SK-N-SH treated with all-trans-retinoic acid at 6 μM for 48 hours (cell line): ENCODE results near the gene FBXL17.

Experiments
- ARNTL ChIP-seq: fragments of 450-650 bp; formaldehyde crosslinking; IDR thresholded peaks from 2 replicates; pipeline ENCODE4 v1.5.0; 2020; ENCODE audit warnings: low read depth, mild to moderate bottlenecking, moderate library complexity, borderline replicate concordance
- BACH2 ChIP-seq: fragments of 250-450 bp; sonication (Bioruptor Pico); IDR thresholded peaks from 2 replicates; pipeline ENCODE4 v1.9.0; 2021; ENCODE audit warnings: mild to moderate bottlenecking, borderline replicate concordance
- ESRRG ChIP-seq: fragments of 250-450 bp; sonication (Bioruptor Pico); IDR thresholded peaks from 2 replicates; pipeline ENCODE4 v1.6.1; 2021; ENCODE audit warnings: mild to moderate bottlenecking
- ISL1 ChIP-seq: fragments of 250-450 bp; sonication (Bioruptor Pico); IDR thresholded peaks from 2 replicates; pipeline ENCODE4 v2.1.2; 2022; ENCODE audit warnings: mild to moderate bottlenecking, moderate library complexity
- RARB ChIP-seq: fragments of 250-450 bp; sonication (Bioruptor Pico); IDR thresholded peaks from 2 replicates; pipeline ENCODE4 v1.8.0; 2021; ENCODE audit warnings: mild to moderate bottlenecking, moderate library complexity
- TOX ChIP-seq: fragments of 250-450 bp; sonication (Bioruptor Pico); IDR thresholded peaks from 2 replicates; pipeline ENCODE4 v1.8.0; 2021; ENCODE audit warnings: mild to moderate bottlenecking, moderate library complexity, borderline replicate concordance
- ZC3H10 ChIP-seq: fragments of 250-450 bp; sonication (Bioruptor Pico); IDR thresholded peaks from 2 replicates; pipeline ENCODE4 v1.5.1; 2021; ENCODE audit warnings: mild to moderate bottlenecking, moderate library complexity
- ZFP30 ChIP-seq: fragments of 450-650 bp; formaldehyde crosslinking; IDR thresholded peaks from 2 replicates; pipeline ENCODE4 v1.5.0; 2022; ENCODE audit warnings: mild to moderate bottlenecking, moderate library complexity
- ZNF70 ChIP-seq: fragments of 450-650 bp; formaldehyde crosslinking; IDR thresholded peaks from 2 replicates; pipeline ENCODE4 v1.5.0; 2020; ENCODE audit warnings: mild to moderate bottlenecking, moderate library complexity
- ZNF8 ChIP-seq: fragments of 450-650 bp; formaldehyde crosslinking; IDR thresholded peaks from 2 replicates; pipeline ENCODE4 v1.5.0; 2020; ENCODE audit warnings: mild to moderate bottlenecking, moderate library complexity
- TF ChIP-seq, protein P1 (sequence below): fragments of 250-450 bp; sonication (Bioruptor Pico); IDR thresholded peaks from 2 replicates; pipeline ENCODE4 v1.8.0; 2021; ENCODE audit warnings: low read depth, mild to moderate bottlenecking, moderate library complexity, borderline replicate concordance
- TF ChIP-seq, protein P2 (sequence below): fragments of 250-450 bp; sonication (Bioruptor Pico); IDR thresholded peaks from 2 replicates; pipeline ENCODE4 v1.8.0; 2020; ENCODE audit warnings: mild to moderate bottlenecking, moderate library complexity, borderline replicate concordance

DNA sequence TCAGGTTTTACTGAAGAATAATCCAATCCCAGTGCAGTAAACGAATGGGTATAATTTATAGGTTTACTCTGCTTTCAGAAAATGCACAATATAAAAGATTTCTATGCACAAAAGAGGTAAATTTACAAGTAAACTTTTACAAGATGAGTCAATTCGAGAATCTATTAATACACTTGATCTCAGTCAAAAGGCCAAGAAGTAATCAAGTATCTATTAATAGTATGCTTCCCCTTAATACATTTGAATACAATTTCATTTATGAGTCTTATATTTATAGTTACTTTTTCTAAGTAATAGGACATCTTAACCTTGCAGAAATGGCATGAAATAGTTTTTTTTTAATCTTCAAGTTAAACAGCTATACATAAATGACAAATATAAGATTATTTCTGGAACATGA lies 355.9 kb downstream of the FBXL17 start:
- TF ChIP-seq ZNF8 (CRISPR knock-in tag): no peak
- TF ChIP-seq ISL1: no peak
- TF ChIP-seq, protein P1, sequence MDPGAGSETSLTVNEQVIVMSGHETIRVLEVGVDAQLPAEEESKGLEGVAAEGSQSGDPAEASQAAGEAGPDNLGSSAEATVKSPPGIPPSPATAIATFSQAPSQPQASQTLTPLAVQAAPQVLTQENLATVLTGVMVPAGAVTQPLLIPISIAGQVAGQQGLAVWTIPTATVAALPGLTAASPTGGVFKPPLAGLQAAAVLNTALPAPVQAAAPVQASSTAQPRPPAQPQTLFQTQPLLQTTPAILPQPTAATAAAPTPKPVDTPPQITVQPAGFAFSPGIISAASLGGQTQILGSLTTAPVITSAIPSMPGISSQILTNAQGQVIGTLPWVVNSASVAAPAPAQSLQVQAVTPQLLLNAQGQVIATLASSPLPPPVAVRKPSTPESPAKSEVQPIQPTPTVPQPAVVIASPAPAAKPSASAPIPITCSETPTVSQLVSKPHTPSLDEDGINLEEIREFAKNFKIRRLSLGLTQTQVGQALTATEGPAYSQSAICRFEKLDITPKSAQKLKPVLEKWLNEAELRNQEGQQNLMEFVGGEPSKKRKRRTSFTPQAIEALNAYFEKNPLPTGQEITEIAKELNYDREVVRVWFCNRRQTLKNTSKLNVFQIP (CRISPR knock-in tag): no peak
- TF ChIP-seq BACH2: no peak
- TF ChIP-seq, protein P2, sequence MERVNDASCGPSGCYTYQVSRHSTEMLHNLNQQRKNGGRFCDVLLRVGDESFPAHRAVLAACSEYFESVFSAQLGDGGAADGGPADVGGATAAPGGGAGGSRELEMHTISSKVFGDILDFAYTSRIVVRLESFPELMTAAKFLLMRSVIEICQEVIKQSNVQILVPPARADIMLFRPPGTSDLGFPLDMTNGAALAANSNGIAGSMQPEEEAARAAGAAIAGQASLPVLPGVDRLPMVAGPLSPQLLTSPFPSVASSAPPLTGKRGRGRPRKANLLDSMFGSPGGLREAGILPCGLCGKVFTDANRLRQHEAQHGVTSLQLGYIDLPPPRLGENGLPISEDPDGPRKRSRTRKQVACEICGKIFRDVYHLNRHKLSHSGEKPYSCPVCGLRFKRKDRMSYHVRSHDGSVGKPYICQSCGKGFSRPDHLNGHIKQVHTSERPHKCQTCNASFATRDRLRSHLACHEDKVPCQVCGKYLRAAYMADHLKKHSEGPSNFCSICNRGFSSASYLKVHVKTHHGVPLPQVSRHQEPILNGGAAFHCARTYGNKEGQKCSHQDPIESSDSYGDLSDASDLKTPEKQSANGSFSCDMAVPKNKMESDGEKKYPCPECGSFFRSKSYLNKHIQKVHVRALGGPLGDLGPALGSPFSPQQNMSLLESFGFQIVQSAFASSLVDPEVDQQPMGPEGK (CRISPR knock-in tag): no peak
- TF ChIP-seq ZC3H10 (CRISPR knock-in tag): no peak
- TF ChIP-seq ESRRG (CRISPR knock-in tag): no peak
- no peak for TF ChIP-seq RARB (CRISPR knock-in tag)
- TF ChIP-seq ARNTL (CRISPR knock-in tag): no peak
- no peak for TF ChIP-seq ZFP30
- no peak for TF ChIP-seq TOX
- TF ChIP-seq ZNF70 (CRISPR knock-in tag): no peak
